ENCODE data around the gene HBG2. TPM values are rescaled to one million over a fixed set of nuclear protein-coding genes. Genes with fewer than 3 reads are reported as not detected.

Gene HBG2
- total and polyA plus RNA-seq, 4 donors, result 0.31 to 13,246 (median 4.6) TPM

DNA sequence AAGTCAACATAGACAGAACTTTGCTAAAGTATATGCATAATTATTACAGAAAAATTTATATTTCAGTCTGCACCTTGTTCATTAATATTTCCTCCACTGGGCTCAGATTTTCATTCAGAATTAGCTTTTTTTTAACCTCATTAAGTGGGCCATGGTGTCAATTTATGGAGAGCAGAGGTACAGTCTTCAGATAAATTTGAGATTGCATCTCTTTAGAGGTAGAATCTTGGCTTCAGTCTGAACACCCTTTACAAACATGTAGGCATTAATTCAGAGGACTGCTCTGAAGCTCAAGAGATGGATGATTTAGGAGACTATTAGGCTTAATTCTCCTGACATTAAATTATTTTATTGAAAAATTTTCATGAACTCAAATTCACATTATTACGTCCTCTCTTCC lies 24.3 kb downstream of the HBG2 start:
- Histone ChIP-seq H3K9me3 (ENCODE audit: control insufficient read depth in 4 of 4, insufficient read depth in 3 of 4, low read length in 3 of 4) (no peaks in the 10 kb centered on the region), H3K36me3 (ENCODE audit: control insufficient read depth in 4 of 4, insufficient read depth in 4 of 4, low read length in 4 of 4) (no peaks in the 10 kb centered on the region), H3K27me3 (ENCODE audit: control insufficient read depth in 3 of 3, insufficient read depth in 3 of 3, low read length in 2 of 3) (no peaks in the 10 kb centered on the region), H3K9ac (ENCODE audit: insufficient read depth in 1 of 2, low read length in 2 of 2) (no peak overlapping the region), H3K4me3 (no peak overlapping the region), H3K27ac (ENCODE audit: low read depth in 1 of 2, low read length in 1 of 2) (no peak overlapping the region), H3K4me1 (ENCODE audit: control insufficient read depth in 5 of 5, insufficient read depth in 5 of 5, low read length in 5 of 5) (no peaks in the 10 kb centered on the region)
- TF ChIP-seq, protein P1, sequence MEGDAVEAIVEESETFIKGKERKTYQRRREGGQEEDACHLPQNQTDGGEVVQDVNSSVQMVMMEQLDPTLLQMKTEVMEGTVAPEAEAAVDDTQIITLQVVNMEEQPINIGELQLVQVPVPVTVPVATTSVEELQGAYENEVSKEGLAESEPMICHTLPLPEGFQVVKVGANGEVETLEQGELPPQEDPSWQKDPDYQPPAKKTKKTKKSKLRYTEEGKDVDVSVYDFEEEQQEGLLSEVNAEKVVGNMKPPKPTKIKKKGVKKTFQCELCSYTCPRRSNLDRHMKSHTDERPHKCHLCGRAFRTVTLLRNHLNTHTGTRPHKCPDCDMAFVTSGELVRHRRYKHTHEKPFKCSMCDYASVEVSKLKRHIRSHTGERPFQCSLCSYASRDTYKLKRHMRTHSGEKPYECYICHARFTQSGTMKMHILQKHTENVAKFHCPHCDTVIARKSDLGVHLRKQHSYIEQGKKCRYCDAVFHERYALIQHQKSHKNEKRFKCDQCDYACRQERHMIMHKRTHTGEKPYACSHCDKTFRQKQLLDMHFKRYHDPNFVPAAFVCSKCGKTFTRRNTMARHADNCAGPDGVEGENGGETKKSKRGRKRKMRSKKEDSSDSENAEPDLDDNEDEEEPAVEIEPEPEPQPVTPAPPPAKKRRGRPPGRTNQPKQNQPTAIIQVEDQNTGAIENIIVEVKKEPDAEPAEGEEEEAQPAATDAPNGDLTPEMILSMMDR (IDR thresholded peaks at IDR 0.05; ENCODE audit: control extremely low read depth, extremely low read depth), result no peak
- DNase-seq (no peak), ATAC-seq (ENCODE audit: insufficient read depth, low FRiP score) (no peak)
- WGBS, 2 donors, result 92% methylated on average over 1 of the region's 1 CpG

DNA sequence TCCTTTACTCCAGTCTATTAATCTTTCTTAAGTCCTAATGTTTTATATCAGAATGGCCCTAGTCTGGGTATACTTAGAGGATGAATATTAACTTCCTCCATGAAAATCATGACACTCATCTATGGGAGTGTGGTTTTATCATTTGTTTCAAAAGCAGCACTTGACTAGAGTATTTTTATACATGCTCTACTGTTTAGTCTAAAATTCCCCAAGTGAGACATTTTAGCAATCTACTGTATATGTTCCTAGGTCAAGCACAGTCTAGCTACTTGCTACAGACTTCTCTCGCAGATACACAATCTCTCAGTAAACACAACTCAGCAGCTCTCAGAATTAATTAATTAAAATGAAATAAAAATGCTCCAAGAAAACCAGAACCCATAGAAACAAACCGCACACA lies 24.8 kb downstream of the HBG2 start:
- ATAC-seq (ENCODE audit: insufficient read depth, low FRiP score), result no peak

DNA sequence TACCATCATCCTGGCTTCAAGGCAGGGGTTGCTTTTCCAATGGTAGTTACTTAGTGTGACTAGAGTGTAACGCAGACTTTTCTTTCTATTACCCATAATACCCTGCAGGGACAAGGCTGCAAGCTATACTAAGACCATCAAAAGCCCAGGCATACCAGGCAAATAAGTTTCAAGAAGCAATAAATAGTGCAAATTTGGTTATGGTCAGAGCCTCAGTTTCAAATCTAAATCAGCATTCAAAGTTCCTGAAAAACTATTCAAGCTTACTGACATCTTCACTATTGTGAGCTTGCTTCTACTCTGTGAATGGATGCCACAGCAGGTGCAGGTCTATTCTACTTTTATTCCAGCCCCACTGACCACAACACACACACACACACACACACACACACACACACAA lies 25.2 kb downstream of the HBG2 start:
- Histone ChIP-seq H3K27ac (ENCODE audit: low read depth in 1 of 2, low read length in 1 of 2) (no peak overlapping the region), H3K4me3 (no peak overlapping the region), H3K9me3 (ENCODE audit: control insufficient read depth in 4 of 4, insufficient read depth in 3 of 4, low read length in 3 of 4) (no peaks in the 10 kb centered on the region), H3K4me1 (ENCODE audit: control insufficient read depth in 5 of 5, insufficient read depth in 5 of 5, low read length in 5 of 5) (no peaks in the 10 kb centered on the region), H3K9ac (ENCODE audit: insufficient read depth in 1 of 2, low read length in 2 of 2) (no peak overlapping the region), H3K27me3 (ENCODE audit: control insufficient read depth in 3 of 3, insufficient read depth in 3 of 3, low read length in 2 of 3) (no peaks in the 10 kb centered on the region), H3K36me3 (ENCODE audit: control insufficient read depth in 4 of 4, insufficient read depth in 4 of 4, low read length in 4 of 4) (no peaks in the 10 kb centered on the region)
- TF ChIP-seq, protein P1 (IDR thresholded peaks at IDR 0.05; ENCODE audit: control extremely low read depth, extremely low read depth), result no peak
- DNase-seq (no peak), ATAC-seq (ENCODE audit: insufficient read depth, low FRiP score) (no peak)
- 92 to 93% methylated on average over 1 of the region's 1 CpG for WGBS, 2 donors

More for the DNA sequence above, 24.8 kb downstream of the HBG2 start:
- no peak for DNase-seq
- TF ChIP-seq, protein P1 (IDR thresholded peaks at IDR 0.05; ENCODE audit: control extremely low read depth, extremely low read depth), result no peak
- no peak overlapping the region for H3K4me3 ChIP-seq
- H3K9me3 ChIP-seq (ENCODE audit: control insufficient read depth in 4 of 4, insufficient read depth in 3 of 4, low read length in 3 of 4), result no peaks in the 10 kb centered on the region
- H3K27ac ChIP-seq (ENCODE audit: low read depth in 1 of 2, low read length in 1 of 2), result no peak overlapping the region
- 81 to 88% methylated on average over 2 of the region's 2 CpGs for WGBS, 2 donors
- no peaks in the 10 kb centered on the region for H3K27me3 ChIP-seq (ENCODE audit: control insufficient read depth in 3 of 3, insufficient read depth in 3 of 3, low read length in 2 of 3)
- H3K9ac ChIP-seq (ENCODE audit: insufficient read depth in 1 of 2, low read length in 2 of 2), result no peak overlapping the region
- H3K36me3 ChIP-seq (ENCODE audit: control insufficient read depth in 4 of 4, insufficient read depth in 4 of 4, low read length in 4 of 4), result no peaks in the 10 kb centered on the region
- no peaks in the 10 kb centered on the region for H3K4me1 ChIP-seq (ENCODE audit: control insufficient read depth in 5 of 5, insufficient read depth in 5 of 5, low read length in 5 of 5)

DNA sequence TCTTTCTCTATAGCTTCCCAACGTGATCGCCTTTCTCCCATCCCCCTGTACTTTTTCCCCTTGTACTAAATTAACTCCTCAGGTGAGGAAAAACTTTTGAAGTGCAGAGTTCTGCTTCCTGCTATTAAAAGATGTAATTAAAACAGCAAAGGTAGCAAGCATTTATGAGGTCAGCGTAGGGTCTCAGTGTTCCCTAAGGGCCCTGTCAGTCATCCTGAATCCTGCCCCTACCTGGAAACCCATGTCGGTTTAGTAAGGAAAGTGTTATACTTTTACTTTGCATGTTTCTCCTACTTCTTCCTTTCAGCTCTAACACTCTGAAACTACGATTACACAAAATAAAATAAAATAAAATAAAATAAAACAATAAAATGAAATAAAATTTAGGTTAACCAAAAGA lies 26.5 kb downstream of the HBG2 start:
- TF ChIP-seq, protein P1 (IDR thresholded peaks at IDR 0.05; ENCODE audit: control extremely low read depth, extremely low read depth), result no peak
- Histone ChIP-seq H3K9ac (ENCODE audit: insufficient read depth in 1 of 2, low read length in 2 of 2) (no peak overlapping the region), H3K27ac (ENCODE audit: low read depth in 1 of 2, low read length in 1 of 2) (no peak overlapping the region), H3K9me3 (ENCODE audit: control insufficient read depth in 4 of 4, insufficient read depth in 3 of 4, low read length in 3 of 4) (no peaks in the 10 kb centered on the region), H3K4me1 (ENCODE audit: control insufficient read depth in 5 of 5, insufficient read depth in 5 of 5, low read length in 5 of 5) (no peaks in the 10 kb centered on the region), H3K4me3 (no peak overlapping the region), H3K27me3 (ENCODE audit: control insufficient read depth in 3 of 3, insufficient read depth in 3 of 3, low read length in 2 of 3) (no peaks in the 10 kb centered on the region), H3K36me3 (ENCODE audit: control insufficient read depth in 4 of 4, insufficient read depth in 4 of 4, low read length in 4 of 4) (no peaks in the 10 kb centered on the region)
- no peak for ATAC-seq (ENCODE audit: insufficient read depth, low FRiP score)
- 71 to 85% methylated on average over 5 of the region's 5 CpGs for WGBS, 2 donors
- no peak for DNase-seq

Measured in lung (tissue), 12 donors.